OCI-LY1 (cell line): ENCODE data around the gene SCLY.

ENCODE experiments used
- H2AFZ ChIP-seq: fragments of 200-600 bp; sonication (generic), shearing (Covaris generic); 2 replicates; pipeline ENCODE4 v1.6.0; 2014; ENCODE audit warnings: antibody characterized with exemption, mild to moderate bottlenecking, low read length
- H3F3A ChIP-seq: fragments of 200-600 bp; sonication (generic), shearing (Covaris generic); 2 replicates; pipeline ENCODE4 v1.6.0; 2014; ENCODE audit warnings: mild to moderate bottlenecking, antibody characterized with exemption, low read length, moderate library complexity; ENCODE audit not compliant: insufficient read depth
- H3K27ac ChIP-seq: fragments of 200-600 bp; sonication (generic); 2 replicates; pipeline ENCODE4 v1.5.1; 2014; ENCODE audit warnings: low read length, mixed run types, mild to moderate bottlenecking, low read depth; ENCODE audit not compliant: poor library complexity, severe bottlenecking
- H3K27me3 ChIP-seq: fragments of 200-600 bp; sonication (generic); 2 replicates; pipeline ENCODE4 v1.6.0; 2014; ENCODE audit warnings: antibody characterized with exemption, mild to moderate bottlenecking, low read length, moderate library complexity; ENCODE audit not compliant: insufficient read depth
- H3K36me3 ChIP-seq: fragments of 200-600 bp; sonication (generic); 2 replicates; pipeline ENCODE4 v1.6.1; 2014; ENCODE audit warnings: mild to moderate bottlenecking, antibody characterized with exemption, low read length, moderate library complexity, mixed read lengths; ENCODE audit not compliant: insufficient read depth
- H3K4me1 ChIP-seq: fragments of 200-600 bp; sonication (generic); 2 replicates; pipeline ENCODE4 v1.5.1; 2014; ENCODE audit warnings: mild to moderate bottlenecking, low read length, moderate library complexity; ENCODE audit not compliant: insufficient read depth, severe bottlenecking
- H3K4me2 ChIP-seq: fragments of 200-600 bp; sonication (generic), shearing (Covaris generic); 2 replicates; pipeline ENCODE4 v1.6.1; 2014; ENCODE audit warnings: low read length
- H3K4me3 ChIP-seq: fragments of 200-600 bp; sonication (generic); 2 replicates; pipeline ENCODE4 v1.5.1; 2014; ENCODE audit warnings: low read length, low read depth, mild to moderate bottlenecking, mixed read lengths; ENCODE audit not compliant: poor library complexity, severe bottlenecking
- H3K79me2 ChIP-seq: fragments of 200-600 bp; shearing (Covaris generic); 2 replicates; pipeline ENCODE4 v1.6.1; 2016; ENCODE audit warnings: mixed run types, low read length, mixed read lengths; ENCODE audit not compliant: insufficient read depth
- H3K9ac ChIP-seq: fragments of 200-600 bp; sonication (generic), shearing (Covaris generic); 2 replicates; pipeline ENCODE4 v1.6.1; 2014; ENCODE audit warnings: mild to moderate bottlenecking, low read length, mixed read lengths
- H3K9me2 ChIP-seq: fragments of 200-600 bp; sonication (generic), shearing (Covaris generic); 2 replicates; pipeline ENCODE4 v1.6.1; 2014; ENCODE audit warnings: low read depth, mild to moderate bottlenecking, low read length, mixed read lengths
- H3K9me3 ChIP-seq: fragments of 200-600 bp; shearing (Covaris generic); 2 replicates; pipeline ENCODE4 v1.6.1; 2014; ENCODE audit warnings: low read length, mixed read lengths
- H4K20me1 ChIP-seq: fragments of 200-600 bp; sonication (generic), shearing (Covaris generic); 2 replicates; pipeline ENCODE4 v1.6.0; 2016; ENCODE audit warnings: mild to moderate bottlenecking, low read length; ENCODE audit not compliant: insufficient read depth
- EZH2 ChIP-seq: fragments of 200-600 bp; sonication (generic), shearing (Covaris generic); IDR thresholded peaks from 2 replicates; pipeline ENCODE4 v1.8.0; 2017; ENCODE audit warnings: borderline replicate concordance, mixed run types, mild to moderate bottlenecking, antibody characterized with exemption, low read length, moderate library complexity, mixed read lengths
- TF ChIP-seq, protein P1 (sequence below): fragments of 200-600 bp; sonication (generic), shearing (Covaris generic); IDR thresholded peaks from 2 replicates; pipeline ENCODE4 v1.5.1; 2017; ENCODE audit warnings: mild to moderate bottlenecking, antibody characterized with exemption, low read length, moderate library complexity, mixed read lengths

Gene SCLY

DNA sequence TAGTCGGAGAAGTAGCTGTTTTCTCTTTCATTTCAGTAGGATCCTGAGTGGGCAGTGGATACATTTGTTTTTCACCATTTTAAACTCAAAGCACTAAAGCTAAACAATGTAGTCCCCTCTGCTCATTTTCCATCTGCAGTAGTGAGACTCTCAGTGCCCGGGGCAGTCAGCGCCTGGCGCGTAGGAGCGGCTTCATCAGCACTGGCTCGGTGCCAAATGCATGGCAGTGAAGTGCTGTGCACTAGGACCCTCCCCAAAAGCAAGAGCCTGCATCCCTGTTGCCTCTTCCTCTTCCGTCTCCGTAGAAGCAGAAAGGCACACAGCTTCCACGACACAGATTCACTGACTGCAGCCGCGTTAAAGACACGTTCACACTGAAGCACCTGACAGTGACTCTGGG, 20.3 kb downstream of the SCLY start:
- TF ChIP-seq EZH2: no peak
- TF ChIP-seq, protein P1, sequence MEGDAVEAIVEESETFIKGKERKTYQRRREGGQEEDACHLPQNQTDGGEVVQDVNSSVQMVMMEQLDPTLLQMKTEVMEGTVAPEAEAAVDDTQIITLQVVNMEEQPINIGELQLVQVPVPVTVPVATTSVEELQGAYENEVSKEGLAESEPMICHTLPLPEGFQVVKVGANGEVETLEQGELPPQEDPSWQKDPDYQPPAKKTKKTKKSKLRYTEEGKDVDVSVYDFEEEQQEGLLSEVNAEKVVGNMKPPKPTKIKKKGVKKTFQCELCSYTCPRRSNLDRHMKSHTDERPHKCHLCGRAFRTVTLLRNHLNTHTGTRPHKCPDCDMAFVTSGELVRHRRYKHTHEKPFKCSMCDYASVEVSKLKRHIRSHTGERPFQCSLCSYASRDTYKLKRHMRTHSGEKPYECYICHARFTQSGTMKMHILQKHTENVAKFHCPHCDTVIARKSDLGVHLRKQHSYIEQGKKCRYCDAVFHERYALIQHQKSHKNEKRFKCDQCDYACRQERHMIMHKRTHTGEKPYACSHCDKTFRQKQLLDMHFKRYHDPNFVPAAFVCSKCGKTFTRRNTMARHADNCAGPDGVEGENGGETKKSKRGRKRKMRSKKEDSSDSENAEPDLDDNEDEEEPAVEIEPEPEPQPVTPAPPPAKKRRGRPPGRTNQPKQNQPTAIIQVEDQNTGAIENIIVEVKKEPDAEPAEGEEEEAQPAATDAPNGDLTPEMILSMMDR: no peak
- Histone ChIP-seq H3K36me3 (peaks cover 63% of the 10 kb centered on the region), H3K9me2 (no peaks in the 10 kb centered on the region), H3K9ac (no peak overlapping the region), H4K20me1 (no peaks in the 10 kb centered on the region), H3K27me3 (no peaks in the 10 kb centered on the region), H3K4me3 (no peak overlapping the region), H3K27ac (no peak overlapping the region), H3K79me2 (no peaks in the 10 kb centered on the region), H3K4me2 (no peak overlapping the region), H2AFZ (no peak overlapping the region), H3K4me1 (no peaks in the 10 kb centered on the region), H3K9me3 (peaks cover 3% of the 10 kb centered on the region; the same call in 1 of the 2 replicates), H3F3A (no peaks in the 10 kb centered on the region)

GRCh38 chr2:238081561-238081960, 20.8 kb downstream of the SCLY start:
- Histone ChIP-seq H2AFZ (no peak overlapping the region), H3K27ac (no peak overlapping the region), H3K36me3 (peaks cover 63% of the 10 kb centered on the region), H3K4me3 (no peak overlapping the region), H3K4me2 (no peak overlapping the region), H3F3A (no peaks in the 10 kb centered on the region), H3K9ac (no peak overlapping the region), H3K9me3 (peaks cover 3% of the 10 kb centered on the region; the same call in 1 of the 2 replicates), H3K4me1 (no peaks in the 10 kb centered on the region), H4K20me1 (no peaks in the 10 kb centered on the region), H3K79me2 (no peaks in the 10 kb centered on the region), H3K27me3 (no peaks in the 10 kb centered on the region), H3K9me2 (no peaks in the 10 kb centered on the region)
- TF ChIP-seq EZH2: no peak
- TF ChIP-seq, protein P1: no peak

GRCh38 chr2:238082151-238082550, 21.4 kb downstream of the SCLY start:
- Histone ChIP-seq H4K20me1 (no peaks in the 10 kb centered on the region), H3K27ac (no peak overlapping the region), H3F3A (no peaks in the 10 kb centered on the region), H3K9me3 (peaks cover 3% of the 10 kb centered on the region; the same call in 1 of the 2 replicates), H3K9me2 (no peaks in the 10 kb centered on the region), H3K9ac (no peak overlapping the region), H3K4me1 (no peaks in the 10 kb centered on the region), H3K4me3 (no peak overlapping the region), H3K79me2 (no peaks in the 10 kb centered on the region), H3K4me2 (no peak overlapping the region), H3K27me3 (no peaks in the 10 kb centered on the region), H2AFZ (no peak overlapping the region), H3K36me3 (peaks cover 58% of the 10 kb centered on the region)
- no peak for TF ChIP-seq EZH2
- TF ChIP-seq, protein P1: no peak
